Mesothelial cell of epicardium (in vitro differentiated cells): Measurements from ENCODE around the gene CCNY. TPM values are rescaled to one million over a fixed set of nuclear protein-coding genes. Genes with fewer than 3 reads are reported as not detected.

Experiments
- DNase-seq, 2 experiments: peaks; one replicate each; pipeline ENCODE4 v3.0.0; 2021; ENCODE audit warnings: low spot score in 2 of 2; ENCODE audit not compliant: unreplicated experiment in 2 of 2
- H3K27ac Mint-ChIP-seq: 2 replicates; pipeline ENCODE4 v1.8.0; 2021; ENCODE audit warnings: mixed read lengths
- H3K27me3 Mint-ChIP-seq: 2 replicates; pipeline ENCODE4 v1.8.0; 2021; ENCODE audit warnings: low read depth, mixed read lengths
- H3K36me3 Mint-ChIP-seq: 2 replicates; pipeline ENCODE4 v1.8.0; 2021; ENCODE audit warnings: mixed read lengths
- H3K4me1 Mint-ChIP-seq: 2 replicates; pipeline ENCODE4 v1.8.0; 2021; ENCODE audit warnings: mixed read lengths
- H3K4me3 Mint-ChIP-seq: 2 replicates; pipeline ENCODE4 v1.8.0; 2021; ENCODE audit warnings: mild to moderate bottlenecking, moderate library complexity, mixed read lengths
- H3K9me3 Mint-ChIP-seq: 2 replicates; pipeline ENCODE4 v1.8.0; 2021; ENCODE audit warnings: mixed read lengths
- total RNA-seq: library from RNA; stranded (reverse); gene quantifications from 3 replicates; pipeline ENCODE4 v1.2.1, GENCODE V29; 2021
- TF ChIP-seq, protein P1 (sequence below): fragments of 200-600 bp; sonication (generic); IDR thresholded peaks from one replicate; pipeline ENCODE4 v1.5.0; 2021; ENCODE audit warnings: antibody characterized with exemption; ENCODE audit not compliant: unreplicated experiment

Gene CCNY
- total RNA-seq: 66.5 to 75.4 TPM (median 68.9 TPM) in 3 replicates

DNA sequence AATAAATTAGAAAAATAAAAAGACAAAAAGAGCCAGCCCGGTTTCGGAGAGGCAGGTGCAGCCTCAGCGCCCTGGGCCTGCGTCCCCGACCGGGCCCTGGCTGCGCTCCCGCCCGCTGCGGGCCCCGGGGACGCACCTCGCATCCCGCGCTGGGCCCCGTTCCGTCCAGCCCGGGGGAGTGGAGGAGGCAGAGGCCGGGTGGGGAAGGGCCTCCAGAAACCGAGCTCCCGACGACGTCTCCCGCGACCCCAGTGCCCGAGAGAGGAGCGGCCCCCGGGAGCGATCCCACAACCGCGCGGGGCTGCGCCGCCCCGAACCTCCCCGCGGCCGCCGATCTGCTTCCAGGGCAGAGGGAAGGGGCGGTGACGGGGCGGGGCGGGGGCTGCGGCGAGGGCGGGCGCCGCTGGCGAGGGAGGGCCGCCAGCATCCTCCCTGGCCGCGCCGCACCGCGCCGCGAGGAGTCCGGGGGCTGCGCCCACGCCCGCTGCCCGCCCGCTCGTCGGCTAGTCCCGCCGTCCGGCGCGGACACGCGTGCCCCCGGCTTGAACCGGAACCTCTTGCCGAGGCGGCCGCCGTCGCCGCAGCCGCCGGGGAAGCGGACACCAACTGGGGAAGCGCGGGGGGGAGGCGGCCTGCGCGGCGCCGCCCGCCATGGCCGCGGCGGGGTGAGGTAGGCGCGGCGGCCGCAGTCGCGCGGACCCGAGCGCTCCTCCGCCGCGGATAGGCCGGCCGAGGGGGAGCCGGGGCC, at the start of gene CCNY:
Gene CCNY (plus strand): TSS at position 426 of the 748 bp plus-strand sequence. CDS start 545 bp downstream, outside the sequence.
- H3K4me3 Mint-ChIP-seq: peak within 1 kb of the TSS; percentile 88
- H3K4me1 Mint-ChIP-seq: peaks cover 50% of the 10 kb centered on the region
- peak; percentile 64 to 76 for DNase-seq
- H3K27me3 Mint-ChIP-seq: no peaks in the 10 kb centered on the region
- peak within 1 kb of the TSS; percentile 93 for H3K27ac Mint-ChIP-seq
- no peaks in the 10 kb centered on the region for H3K9me3 Mint-ChIP-seq
- TF ChIP-seq, protein P1, sequence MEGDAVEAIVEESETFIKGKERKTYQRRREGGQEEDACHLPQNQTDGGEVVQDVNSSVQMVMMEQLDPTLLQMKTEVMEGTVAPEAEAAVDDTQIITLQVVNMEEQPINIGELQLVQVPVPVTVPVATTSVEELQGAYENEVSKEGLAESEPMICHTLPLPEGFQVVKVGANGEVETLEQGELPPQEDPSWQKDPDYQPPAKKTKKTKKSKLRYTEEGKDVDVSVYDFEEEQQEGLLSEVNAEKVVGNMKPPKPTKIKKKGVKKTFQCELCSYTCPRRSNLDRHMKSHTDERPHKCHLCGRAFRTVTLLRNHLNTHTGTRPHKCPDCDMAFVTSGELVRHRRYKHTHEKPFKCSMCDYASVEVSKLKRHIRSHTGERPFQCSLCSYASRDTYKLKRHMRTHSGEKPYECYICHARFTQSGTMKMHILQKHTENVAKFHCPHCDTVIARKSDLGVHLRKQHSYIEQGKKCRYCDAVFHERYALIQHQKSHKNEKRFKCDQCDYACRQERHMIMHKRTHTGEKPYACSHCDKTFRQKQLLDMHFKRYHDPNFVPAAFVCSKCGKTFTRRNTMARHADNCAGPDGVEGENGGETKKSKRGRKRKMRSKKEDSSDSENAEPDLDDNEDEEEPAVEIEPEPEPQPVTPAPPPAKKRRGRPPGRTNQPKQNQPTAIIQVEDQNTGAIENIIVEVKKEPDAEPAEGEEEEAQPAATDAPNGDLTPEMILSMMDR: no peak
- peaks cover 8% of the 10 kb centered on the region for H3K36me3 Mint-ChIP-seq

DNA sequence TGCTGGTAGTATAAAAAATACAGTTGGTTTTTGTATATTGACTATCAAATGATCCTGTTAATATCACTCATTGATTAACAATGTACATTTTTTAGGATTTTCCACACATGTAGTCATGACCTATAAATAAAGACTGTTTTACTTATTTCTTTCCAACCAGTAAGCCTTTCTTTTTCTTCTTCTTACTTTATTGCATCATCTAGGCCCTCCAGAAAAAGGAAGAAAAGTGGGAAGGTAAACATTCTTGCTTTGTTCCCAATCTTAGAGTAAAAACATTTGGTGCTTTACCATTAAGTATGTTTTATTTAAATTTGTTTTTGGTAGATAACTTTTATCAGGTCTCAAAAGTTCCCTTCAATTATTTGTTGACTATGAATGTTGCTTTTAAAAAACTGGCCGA, 47.1 kb upstream of the CCNY start:
- TF ChIP-seq, protein P1: no peak
- Mint-ChIP-seq H3K4me1 (no peaks in the 10 kb centered on the region), H3K36me3 (no peaks in the 10 kb centered on the region), H3K27me3 (no peaks in the 10 kb centered on the region), H3K4me3 (no peak overlapping the region), H3K27ac (no peak overlapping the region), H3K9me3 (no peaks in the 10 kb centered on the region)
- DNase-seq: no peak

DNA sequence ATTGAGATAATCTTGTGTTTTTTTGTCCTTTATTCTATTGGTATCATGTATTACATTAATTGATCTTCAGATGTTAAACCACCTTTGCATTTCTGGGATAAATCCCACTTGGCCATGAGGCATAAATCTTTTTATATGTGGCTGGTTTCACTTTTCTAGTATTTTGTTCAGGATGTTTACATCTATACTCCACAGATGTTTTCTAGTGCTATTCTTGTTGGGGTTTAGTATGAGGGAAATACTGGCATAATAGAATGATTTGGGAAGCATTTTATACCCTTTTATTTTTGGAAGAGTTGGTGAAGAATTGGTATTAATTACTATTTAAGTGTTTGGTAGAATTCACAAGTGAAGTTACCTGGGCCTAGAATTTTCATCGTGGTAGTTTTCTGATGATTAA, 41.8 kb upstream of the CCNY start:
- Mint-ChIP-seq H3K27ac (no peak overlapping the region), H3K9me3 (peaks cover 18% of the 10 kb centered on the region), H3K36me3 (peaks cover 4% of the 10 kb centered on the region)

DNA sequence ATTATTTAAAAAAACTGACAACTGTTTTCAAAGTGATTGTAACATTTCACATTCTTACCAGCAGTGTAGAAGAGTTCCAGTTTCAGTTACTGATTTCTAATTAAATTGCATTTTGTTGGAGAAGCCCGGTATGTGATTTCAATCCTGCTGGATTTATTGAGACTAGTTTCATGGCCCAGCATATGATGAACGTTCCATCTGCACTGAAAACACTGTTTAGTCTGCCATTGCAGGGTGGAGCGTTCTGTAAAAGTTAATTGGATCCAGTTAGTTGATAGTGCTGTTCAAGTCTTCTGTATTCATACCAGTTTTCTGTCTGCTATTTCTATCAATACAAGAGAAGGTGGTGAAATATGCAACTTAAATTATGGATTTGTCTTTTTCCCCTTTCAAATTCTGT, 37.3 kb upstream of the CCNY start:
- Mint-ChIP-seq H3K27me3 (peaks cover 2% of the 10 kb centered on the region), H3K4me3 (no peak overlapping the region), H3K9me3 (peaks cover 18% of the 10 kb centered on the region), H3K36me3 (peaks cover 4% of the 10 kb centered on the region), H3K4me1 (peaks cover 7% of the 10 kb centered on the region), H3K27ac (no peak overlapping the region)
- TF ChIP-seq, protein P1: no peak
- DNase-seq: no peak

More for the DNA sequence above, 41.8 kb upstream of the CCNY start:
- no peaks in the 10 kb centered on the region for H3K27me3 Mint-ChIP-seq
- H3K4me3 Mint-ChIP-seq: no peak overlapping the region
- peaks cover 7% of the 10 kb centered on the region for H3K4me1 Mint-ChIP-seq
- DNase-seq: no peak
- TF ChIP-seq, protein P1: no peak

DNA sequence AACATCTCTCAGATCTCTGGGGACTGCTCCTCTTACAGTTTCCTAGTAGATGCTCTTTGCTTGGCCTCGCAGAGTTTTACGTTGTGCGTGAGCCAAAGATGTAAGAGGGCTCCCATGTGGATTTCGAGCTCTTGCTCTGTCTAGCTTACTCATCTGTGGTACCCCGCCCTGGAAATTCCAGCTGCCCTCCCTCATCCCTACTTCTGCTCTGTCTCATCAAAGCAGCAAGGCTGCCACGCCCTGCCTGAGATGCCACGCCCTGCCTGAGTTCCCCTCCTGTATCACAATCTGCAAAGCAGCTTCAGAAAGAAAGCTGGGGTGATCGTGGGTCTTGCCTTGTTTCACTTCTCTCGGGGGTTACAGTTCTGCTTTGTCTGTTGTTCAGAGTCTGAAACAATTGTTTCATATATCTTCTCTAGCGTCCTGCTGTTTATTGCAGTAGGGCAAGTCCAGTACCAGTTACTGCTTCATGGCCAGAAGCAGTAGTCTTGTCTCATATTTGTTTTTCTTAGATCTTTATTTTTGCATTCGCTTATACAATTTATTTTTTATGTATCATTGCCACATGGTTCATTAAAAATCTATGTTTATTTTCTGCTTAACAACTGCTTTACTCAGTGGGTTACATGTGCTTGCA, 36.1 kb upstream of the CCNY start:
- no peak overlapping the region for H3K27ac Mint-ChIP-seq
- H3K27me3 Mint-ChIP-seq: peaks cover 3% of the 10 kb centered on the region
- H3K36me3 Mint-ChIP-seq: peaks cover 4% of the 10 kb centered on the region
- H3K4me3 Mint-ChIP-seq: no peak overlapping the region
- TF ChIP-seq, protein P1: no peak
- H3K4me1 Mint-ChIP-seq: peaks cover 7% of the 10 kb centered on the region
- no peak for DNase-seq
- peaks cover 18% of the 10 kb centered on the region for H3K9me3 Mint-ChIP-seq
